Hepatocyte (in vitro differentiated cells): ENCODE measurements around the gene CSH1. TPM values are rescaled to one million over a fixed set of nuclear protein-coding genes. Genes with fewer than 3 reads are reported as not detected.

Experiments
- DNase-seq: peaks from one replicate; pipeline ENCODE4 v3.0.0-alpha.2; 2016; ENCODE audit warnings: low spot score
- H2AFZ ChIP-seq: fragments of 200-600 bp; sonication (generic); 2 replicates; pipeline ENCODE4 v1.6.0; 2016; ENCODE audit warnings: antibody characterized with exemption, mild to moderate bottlenecking
- H3K27ac ChIP-seq: fragments of 200-600 bp; sonication (generic); 2 replicates; pipeline ENCODE4 v1.5.1; 2016; ENCODE audit warnings: mild to moderate bottlenecking
- H3K27me3 ChIP-seq: fragments of 200-600 bp; sonication (generic); 2 replicates; pipeline ENCODE4 v1.6.1; 2016
- H3K36me3 ChIP-seq: fragments of 200-600 bp; sonication (generic); replicated peaks from 2 replicates; pipeline ENCODE4 v1.5.1; 2016; ENCODE audit warnings: low read depth; ENCODE audit not compliant: insufficient read depth
- H3K4me1 ChIP-seq: fragments of 200-600 bp; sonication (generic); 2 replicates; pipeline ENCODE4 v1.5.1; 2016; ENCODE audit warnings: mild to moderate bottlenecking, moderate library complexity; ENCODE audit not compliant: insufficient read depth
- H3K4me2 ChIP-seq: fragments of 200-600 bp; sonication (generic); 2 replicates; pipeline ENCODE4 v1.6.0; 2016
- H3K4me3 ChIP-seq: fragments of 200-600 bp; sonication (generic); 2 replicates; pipeline ENCODE4 v1.5.1; 2016; ENCODE audit warnings: mild to moderate bottlenecking
- H3K79me2 ChIP-seq: fragments of 200-600 bp; sonication (generic); 2 replicates; pipeline ENCODE4 v1.6.0; 2017; ENCODE audit warnings: mild to moderate bottlenecking
- H3K9me2 ChIP-seq: fragments of 200-600 bp; sonication (generic); replicated peaks from 2 replicates; pipeline ENCODE4 v1.6.0; 2017; ENCODE audit warnings: mild to moderate bottlenecking; ENCODE audit not compliant: insufficient read depth
- H3K9me3 ChIP-seq: fragments of 200-600 bp; sonication (generic); 2 replicates; pipeline ENCODE4 v1.5.1; 2016; ENCODE audit warnings: low read depth, mild to moderate bottlenecking
- H4K20me1 ChIP-seq: fragments of 200-600 bp; sonication (generic); 2 replicates; pipeline ENCODE4 v1.6.0; 2016; ENCODE audit warnings: mild to moderate bottlenecking; ENCODE audit not compliant: insufficient read depth, poor library complexity, severe bottlenecking
- EZH2 ChIP-seq: fragments of 200-600 bp; sonication (generic); IDR thresholded peaks from 2 replicates; pipeline ENCODE4 v1.6.1; 2016; ENCODE audit warnings: antibody characterized with exemption, mild to moderate bottlenecking, borderline replicate concordance
- EZH2phosphoT487 ChIP-seq: fragments of 200-600 bp; sonication (generic); IDR thresholded peaks from one replicate; pipeline ENCODE4 v1.6.1; 2018; ENCODE audit warnings: antibody characterized with exemption, mild to moderate bottlenecking, low read depth, moderate library complexity; ENCODE audit not compliant: unreplicated experiment, severe bottlenecking
- WGBS: methylation state at CpG from one replicate; pipeline ENCODE4 v1.1.6; 2016; ENCODE audit warnings: low lambda C conversion rate; ENCODE audit errors: missing lambda C conversion rate; 5-methylcytosine and 5-hydroxymethylcytosine counted together
- polyA plus RNA-seq: library from polyadenylated mRNA; unstranded; fragments of >200 nt; fragmentation: Nextera tagmentation; extraction: Ambion mirVana; gene quantifications from 2 replicates; pipeline ENCODE4 v1.2.1, GENCODE V29; 2016
- total RNA-seq: library from RNA; depleted of rRNA; stranded (reverse); fragments of >200 nt; gene quantifications from 2 replicates; pipeline ENCODE4 v1.2.3, GENCODE V29; 2014
- TF ChIP-seq, protein P1 (sequence below): fragments of 200-600 bp; sonication (generic); IDR thresholded peaks from 2 replicates; pipeline ENCODE4 v1.5.1; 2016; ENCODE audit warnings: antibody characterized with exemption, mild to moderate bottlenecking; ENCODE audit not compliant: poor library complexity

The CSH1 gene
- total and polyA plus RNA-seq, 2 experiments from 2014 or later: 1.1 TPM; not detected in 1

- Histone ChIP-seq H3K36me3 (no peaks in the 10 kb centered on the region), H3K9me2 (no peaks in the 10 kb centered on the region), H2AFZ (no peak overlapping the region), H3K27ac (no peak overlapping the region), H3K4me1 (no peaks in the 10 kb centered on the region), H3K79me2 (no peaks in the 10 kb centered on the region), H3K4me2 (no peak overlapping the region), H3K9me3 (no peaks in the 10 kb centered on the region), H3K27me3 (no peaks in the 10 kb centered on the region), H3K4me3 (no peak overlapping the region), H4K20me1 (no peaks in the 10 kb centered on the region)
- 95% methylated on average over 10 of the region's 10 CpGs for WGBS
- no peak for DNase-seq
- TF ChIP-seq EZH2 (no peak), EZH2phosphoT487 (no peak)
- TF ChIP-seq, protein P1, sequence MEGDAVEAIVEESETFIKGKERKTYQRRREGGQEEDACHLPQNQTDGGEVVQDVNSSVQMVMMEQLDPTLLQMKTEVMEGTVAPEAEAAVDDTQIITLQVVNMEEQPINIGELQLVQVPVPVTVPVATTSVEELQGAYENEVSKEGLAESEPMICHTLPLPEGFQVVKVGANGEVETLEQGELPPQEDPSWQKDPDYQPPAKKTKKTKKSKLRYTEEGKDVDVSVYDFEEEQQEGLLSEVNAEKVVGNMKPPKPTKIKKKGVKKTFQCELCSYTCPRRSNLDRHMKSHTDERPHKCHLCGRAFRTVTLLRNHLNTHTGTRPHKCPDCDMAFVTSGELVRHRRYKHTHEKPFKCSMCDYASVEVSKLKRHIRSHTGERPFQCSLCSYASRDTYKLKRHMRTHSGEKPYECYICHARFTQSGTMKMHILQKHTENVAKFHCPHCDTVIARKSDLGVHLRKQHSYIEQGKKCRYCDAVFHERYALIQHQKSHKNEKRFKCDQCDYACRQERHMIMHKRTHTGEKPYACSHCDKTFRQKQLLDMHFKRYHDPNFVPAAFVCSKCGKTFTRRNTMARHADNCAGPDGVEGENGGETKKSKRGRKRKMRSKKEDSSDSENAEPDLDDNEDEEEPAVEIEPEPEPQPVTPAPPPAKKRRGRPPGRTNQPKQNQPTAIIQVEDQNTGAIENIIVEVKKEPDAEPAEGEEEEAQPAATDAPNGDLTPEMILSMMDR: no peak
These were observed 32.8 kb upstream of the CSH1 start for GRCh38 chr17:63928966-63929695.

DNA sequence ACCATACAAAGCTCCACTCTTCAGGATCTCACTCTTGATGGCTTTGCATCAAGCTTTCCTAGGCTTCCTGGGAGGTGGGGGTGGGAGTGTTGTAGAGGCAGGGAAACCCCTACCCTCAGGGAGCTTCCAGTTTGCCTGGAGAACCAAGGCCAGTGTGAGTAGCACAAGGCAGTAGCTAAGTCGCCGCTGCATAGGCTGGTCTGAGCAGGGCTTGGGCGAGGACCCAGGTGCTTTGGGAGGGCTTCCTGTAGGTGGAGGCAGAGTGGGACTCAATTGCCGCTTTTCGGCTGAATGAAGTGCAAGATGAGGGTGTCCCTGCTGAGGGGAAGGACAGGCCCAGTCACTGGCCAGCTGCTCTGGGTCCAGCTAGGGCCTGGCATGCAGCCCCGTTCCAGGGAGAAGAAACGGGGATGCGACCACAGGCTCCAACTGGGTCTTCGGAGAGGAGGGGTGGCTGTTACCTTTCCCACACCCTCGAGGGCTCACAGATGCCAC, 31.8 kb upstream of the CSH1 start:
- Histone ChIP-seq H3K4me3 (no peak overlapping the region), H4K20me1 (no peaks in the 10 kb centered on the region), H3K9me2 (no peaks in the 10 kb centered on the region), H2AFZ (no peak overlapping the region), H3K9me3 (no peaks in the 10 kb centered on the region), H3K79me2 (no peaks in the 10 kb centered on the region), H3K4me1 (no peaks in the 10 kb centered on the region), H3K36me3 (no peaks in the 10 kb centered on the region), H3K27ac (no peak overlapping the region), H3K4me2 (no peak overlapping the region), H3K27me3 (no peaks in the 10 kb centered on the region)
- no peak for TF ChIP-seq EZH2
- TF ChIP-seq, protein P1: no peak
- TF ChIP-seq EZH2phosphoT487: no peak
- DNase-seq: no peak
- 84% methylated on average over 10 of the region's 10 CpGs for WGBS

DNA sequence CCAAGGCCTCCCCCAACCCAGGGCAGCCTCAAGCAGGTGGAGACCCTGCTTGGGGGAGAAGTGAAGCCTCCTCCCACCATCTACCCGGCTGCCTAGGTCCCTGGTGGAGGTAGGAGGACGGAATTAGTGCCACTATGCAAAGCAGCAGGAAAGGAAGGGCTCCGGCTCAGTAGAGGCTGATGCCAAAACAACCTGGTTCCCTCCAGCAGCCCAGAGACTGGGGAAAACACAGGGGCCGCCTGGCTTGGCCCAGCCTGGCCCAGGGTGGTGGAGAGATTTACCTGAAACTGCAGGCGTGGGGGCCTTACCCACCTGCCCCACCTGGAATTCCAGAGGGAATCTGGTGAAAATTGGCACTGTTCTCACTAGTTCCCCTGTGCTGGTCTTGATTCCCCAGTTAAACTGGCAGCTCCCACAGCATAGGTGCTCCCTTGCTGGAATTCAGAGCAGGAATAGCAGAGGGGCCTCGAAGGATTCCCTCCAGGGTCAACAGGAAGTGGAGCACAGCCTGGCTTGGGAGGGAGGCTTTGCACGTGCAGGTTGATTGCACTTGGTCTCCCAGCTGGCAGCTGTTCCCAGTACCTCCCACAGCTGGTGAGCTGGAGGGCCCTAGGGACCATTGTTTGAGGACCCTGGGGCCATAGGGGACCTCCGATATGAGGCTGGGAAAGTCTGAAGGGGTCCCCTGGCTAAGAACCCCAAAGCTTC, 31.2 kb upstream of the CSH1 start:
- no peaks in the 10 kb centered on the region for H3K9me2 ChIP-seq
- no peak overlapping the region for H3K27ac ChIP-seq
- H3K9me3 ChIP-seq: no peaks in the 10 kb centered on the region
- no peak overlapping the region for H2AFZ ChIP-seq
- WGBS: 73% methylated on average over 8 of the region's 8 CpGs
- no peak for DNase-seq
- H3K79me2 ChIP-seq: no peaks in the 10 kb centered on the region
- no peaks in the 10 kb centered on the region for H3K36me3 ChIP-seq
- TF ChIP-seq EZH2 (no peak), EZH2phosphoT487 (no peak)
- H4K20me1 ChIP-seq: no peaks in the 10 kb centered on the region
- H3K4me1 ChIP-seq: no peaks in the 10 kb centered on the region
- H3K4me3 ChIP-seq: no peak overlapping the region
- H3K27me3 ChIP-seq: no peaks in the 10 kb centered on the region
- H3K4me2 ChIP-seq: no peak overlapping the region

GRCh38 chr17:63926164-63926563, 29.8 kb upstream of the CSH1 start:
- Histone ChIP-seq H3K79me2 (no peaks in the 10 kb centered on the region), H3K4me3 (no peak overlapping the region), H3K27ac (no peak overlapping the region), H3K4me1 (no peaks in the 10 kb centered on the region), H3K36me3 (no peaks in the 10 kb centered on the region), H4K20me1 (no peaks in the 10 kb centered on the region), H3K9me3 (no peaks in the 10 kb centered on the region), H3K27me3 (no peaks in the 10 kb centered on the region), H3K9me2 (no peaks in the 10 kb centered on the region), H3K4me2 (no peak overlapping the region), H2AFZ (no peak overlapping the region)
- no peak for DNase-seq
- WGBS: 90% methylated on average over 2 of the region's 2 CpGs
- TF ChIP-seq, protein P1: no peak
- TF ChIP-seq EZH2 (no peak), EZH2phosphoT487 (no peak)
